NCI-H187 treated with DMSO at 0.1 percent for 48 hours (cell line): Measurements from ENCODE around the gene RAB31.

Experiments
- DNase-seq: peaks from one replicate; lab custom pipeline; 2025; lab: John Stamatoyannopoulos, UW

RAB31 gene

DNA sequence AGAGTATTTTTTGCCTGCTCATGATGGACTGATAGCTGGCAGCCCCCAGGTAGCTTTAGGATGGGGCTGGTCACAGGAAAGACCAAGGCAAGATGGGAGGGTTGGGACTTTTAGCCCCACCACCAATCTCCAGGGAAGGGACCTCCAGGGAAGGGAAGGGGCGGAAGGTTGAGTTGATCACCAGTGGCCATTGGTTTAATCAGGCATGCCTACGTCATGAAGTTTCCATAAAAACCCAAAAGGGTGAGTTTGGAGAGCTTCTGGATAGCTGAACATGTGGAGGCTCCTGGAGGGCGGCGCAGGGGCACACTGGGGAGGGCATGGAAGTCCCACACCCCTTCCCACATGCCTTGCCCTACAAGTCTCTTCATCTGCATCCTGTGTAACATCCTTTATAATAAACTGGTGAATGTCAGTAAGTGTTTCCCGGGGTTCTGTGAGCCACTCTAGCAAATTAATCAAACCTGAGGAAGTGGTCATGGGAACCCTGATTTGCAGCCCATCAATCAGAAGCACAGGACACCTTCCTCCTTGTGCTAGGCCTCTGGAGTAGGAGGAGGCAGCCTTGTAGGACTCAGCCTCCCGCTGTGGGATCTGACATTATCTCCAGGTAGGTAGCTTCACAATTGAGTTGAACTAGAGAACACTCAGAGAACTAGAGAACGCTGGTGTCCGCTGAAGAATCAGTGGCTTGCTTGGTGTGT, 30.3 kb downstream of the RAB31 start:
- DNase-seq, result no peak

DNA sequence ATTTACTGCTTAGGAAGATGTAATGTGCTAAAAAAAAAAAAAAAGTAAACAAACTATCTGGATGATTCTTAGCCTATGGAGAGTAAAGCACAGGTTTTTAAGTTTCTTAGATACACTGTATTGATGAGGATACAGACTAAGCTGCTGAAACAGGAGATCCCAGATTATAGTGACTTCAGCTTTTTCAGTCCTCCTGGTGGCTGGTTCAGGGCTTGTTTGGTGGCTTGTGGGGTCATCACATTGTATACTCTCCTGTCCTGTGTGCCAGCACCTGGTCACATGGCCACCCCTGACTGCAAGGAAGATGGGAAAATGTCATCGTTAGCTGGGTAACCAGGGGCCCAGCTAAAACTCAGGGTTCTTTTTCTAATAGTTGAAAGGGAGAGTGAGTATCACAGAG, 31.4 kb downstream of the RAB31 start:
- no peak for DNase-seq

DNA sequence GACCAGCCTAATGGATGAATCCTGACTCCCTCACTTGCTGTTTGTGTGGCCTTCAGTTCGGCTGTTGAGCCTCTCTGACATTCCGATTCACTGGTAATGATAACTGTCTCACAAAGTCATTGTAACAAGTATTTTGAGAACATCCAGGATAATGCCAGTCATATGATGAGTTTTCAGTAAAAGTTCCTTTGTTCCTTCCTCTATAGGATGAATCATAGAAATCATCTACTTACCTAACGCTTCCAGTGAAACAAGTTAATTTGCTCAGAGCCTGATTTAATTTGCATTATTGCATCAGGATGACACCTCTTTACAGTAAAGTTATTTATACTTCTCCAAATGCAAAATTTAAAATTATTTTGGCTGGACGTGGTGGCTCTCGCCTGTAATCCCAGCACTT, 32.0 kb downstream of the RAB31 start:
- no peak for DNase-seq

DNA sequence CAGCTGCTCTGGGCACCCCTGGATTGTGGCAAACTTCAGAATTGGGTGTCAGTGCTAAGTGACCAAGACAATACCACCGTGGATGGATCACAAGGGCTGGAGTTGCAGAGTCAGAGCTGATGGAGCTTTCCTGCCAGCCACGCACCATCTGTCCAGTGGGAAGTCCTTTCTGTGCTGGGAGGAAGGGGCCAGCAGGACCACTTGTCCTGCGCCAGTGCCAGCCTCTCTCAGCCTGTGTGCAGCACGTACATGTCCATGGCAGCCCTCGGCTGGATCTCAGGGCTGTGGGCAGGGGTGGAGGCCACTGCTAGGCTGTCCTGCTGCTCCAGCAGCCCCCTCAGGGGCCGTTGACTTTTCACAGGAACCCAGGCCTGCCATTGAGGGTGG, 33.3 kb downstream of the RAB31 start:
- no peak for DNase-seq

DNA sequence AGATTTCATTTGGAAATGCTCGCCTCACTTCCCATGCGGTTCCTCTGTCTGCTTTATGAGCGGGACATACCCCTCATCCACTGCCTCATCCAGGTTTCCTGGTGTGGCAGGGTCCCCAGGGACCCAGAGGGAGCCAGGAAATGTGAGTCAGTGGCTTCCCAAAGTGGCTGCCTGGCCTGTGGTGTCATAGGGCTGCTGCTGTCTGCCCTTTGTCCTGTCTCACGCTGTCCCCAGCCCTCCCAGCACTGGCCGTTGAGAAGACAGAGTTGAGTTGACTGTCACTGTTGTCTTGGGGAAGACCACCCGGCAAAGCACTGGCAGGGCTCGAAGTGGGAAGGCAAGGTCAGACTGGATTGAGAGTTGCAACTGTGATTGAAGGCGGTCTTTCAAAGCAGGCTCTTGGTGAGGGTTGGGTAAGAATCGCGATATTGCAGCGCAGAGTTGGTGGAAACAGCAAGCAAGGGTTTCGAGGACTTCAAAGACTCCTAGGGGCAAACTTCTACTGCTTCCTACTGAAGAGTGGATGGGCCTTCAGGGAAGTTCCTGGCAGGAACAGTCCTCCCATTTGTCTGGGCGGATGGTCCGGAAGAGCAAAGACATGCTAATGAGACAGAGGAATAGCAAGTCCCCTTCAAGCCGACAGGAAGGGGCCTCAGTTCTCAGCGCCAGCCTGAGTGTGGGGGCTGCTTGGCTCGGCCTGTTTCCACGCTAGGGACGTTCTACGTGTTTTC, 33.9 kb downstream of the RAB31 start:
- DNase-seq, result no peak

DNA sequence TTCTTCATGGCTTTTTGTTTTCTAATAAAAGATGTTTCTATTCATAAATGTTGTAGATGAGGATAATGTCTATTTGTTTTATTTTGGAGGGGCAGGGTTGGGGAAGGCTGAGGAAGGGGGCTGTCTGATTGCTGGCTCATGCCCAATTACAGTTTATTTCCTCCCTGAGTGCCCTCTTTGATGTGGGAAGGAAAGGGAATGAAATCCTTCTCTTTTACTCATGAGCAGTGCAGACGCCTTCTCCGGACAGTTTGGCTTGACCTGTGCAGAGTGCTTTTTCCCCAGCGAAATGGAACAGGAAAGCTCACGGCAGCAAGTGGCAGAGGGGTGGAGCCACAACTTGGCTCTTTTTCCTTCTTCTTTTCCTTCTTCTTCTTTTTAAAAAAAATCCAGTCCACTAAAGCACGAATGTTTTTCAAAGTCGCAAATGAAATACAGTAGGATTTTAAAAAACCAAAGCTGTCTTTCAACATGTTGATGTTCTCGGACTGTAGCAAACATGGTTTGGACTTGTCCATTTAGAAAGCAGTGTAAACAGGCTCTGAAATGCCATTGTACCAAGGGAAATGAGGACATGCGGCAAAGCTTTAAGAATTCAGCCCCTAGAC, 34.5 kb downstream of the RAB31 start:
- DNase-seq, result no peak

DNA sequence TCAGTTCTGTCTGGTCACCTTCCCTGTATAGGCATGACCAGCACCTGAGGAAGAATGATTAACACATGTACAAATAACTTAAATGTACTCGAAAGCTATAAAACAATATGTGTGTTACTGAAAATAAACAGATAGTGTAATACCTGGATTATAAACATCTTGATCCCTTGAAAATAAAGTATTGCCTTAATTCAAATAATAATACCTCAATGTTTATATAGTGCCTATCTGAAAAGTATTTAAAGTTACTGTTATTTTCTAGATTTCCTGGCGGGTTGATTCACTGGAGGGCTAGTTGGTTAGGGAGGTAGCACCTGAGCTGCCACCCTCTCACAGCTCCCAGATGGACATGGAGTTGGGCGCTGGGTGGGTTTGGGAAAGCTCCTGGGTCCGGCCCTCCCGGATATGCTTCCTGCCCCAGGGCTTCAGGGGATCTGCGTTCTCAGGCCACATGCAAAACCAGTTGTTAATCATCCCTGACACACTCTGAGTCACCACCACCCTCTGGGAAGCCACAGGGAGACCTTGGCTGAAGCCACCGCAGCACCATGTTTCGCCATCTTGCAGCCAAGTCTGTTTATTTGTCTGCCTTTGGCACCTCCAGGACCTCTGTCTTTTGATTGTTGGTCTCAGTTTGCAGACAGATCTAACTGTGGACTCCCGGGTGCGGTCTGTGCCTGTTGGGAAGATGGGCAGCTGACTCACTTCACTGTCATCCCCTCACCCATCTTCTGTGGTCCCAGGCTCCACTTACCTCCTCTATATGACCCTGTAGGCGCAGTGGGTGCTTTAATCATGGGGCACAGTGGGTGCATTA, 35.3 kb downstream of the RAB31 start:
- no peak for DNase-seq

DNA sequence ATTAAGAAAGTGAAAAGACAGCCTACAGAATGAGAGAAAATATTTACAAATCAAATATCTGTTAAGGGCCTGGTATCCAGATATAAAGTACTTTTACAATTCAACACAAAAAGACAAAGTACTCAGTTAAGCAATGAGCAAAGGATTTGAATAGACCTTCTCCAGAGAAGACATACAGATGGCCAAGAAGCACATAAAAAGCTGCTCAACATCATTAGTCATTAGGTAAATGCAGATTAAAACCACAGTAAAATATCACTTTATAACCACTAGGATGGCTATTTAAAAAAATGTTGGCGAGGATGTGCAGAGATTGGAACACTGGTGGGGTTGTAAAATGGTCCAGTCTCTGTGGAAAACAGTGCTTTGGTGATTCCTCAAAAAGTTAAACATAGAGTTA, 38.9 kb downstream of the RAB31 start:
- DNase-seq, result no peak

DNA sequence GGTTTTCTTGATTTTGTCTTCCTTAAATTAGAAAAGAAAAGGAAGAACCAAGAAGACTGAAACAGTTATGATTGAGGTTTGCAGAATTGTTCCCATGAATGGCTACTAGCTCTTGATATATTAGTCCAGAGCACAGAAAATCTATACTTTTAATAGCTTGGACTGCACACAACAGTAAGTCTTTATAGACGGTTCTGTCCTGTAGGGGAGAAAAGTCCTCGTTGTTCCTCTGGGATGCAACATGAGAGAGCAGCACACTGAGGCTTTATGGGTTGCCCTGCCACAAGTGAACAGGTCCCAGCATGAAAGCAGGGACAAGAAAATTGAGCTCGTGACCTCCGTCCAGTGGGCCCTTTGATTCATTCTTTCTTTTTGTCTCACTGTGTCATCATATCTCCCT, 41.5 kb downstream of the RAB31 start:
- no peak for DNase-seq

DNA sequence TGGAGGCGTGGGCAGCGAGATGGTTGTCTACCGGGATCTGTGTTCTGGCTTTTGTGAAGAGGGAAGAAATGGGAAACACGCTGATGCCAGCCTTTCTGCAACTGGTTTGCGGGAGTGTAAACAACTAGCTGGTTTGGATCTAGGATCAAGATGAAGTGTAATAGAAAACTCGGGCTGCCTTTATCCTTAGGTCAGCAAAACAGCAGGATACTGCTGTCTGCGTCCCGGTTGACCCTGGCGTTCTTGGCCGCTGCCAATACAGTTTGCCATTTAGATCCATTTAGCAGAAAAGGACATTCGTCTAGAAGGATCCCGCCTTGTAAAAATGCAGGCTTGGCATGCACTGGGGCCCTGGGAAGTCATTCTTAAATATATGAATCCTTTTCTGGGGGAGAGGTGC, 42.0 kb downstream of the RAB31 start:
- DNase-seq, result no peak

DNA sequence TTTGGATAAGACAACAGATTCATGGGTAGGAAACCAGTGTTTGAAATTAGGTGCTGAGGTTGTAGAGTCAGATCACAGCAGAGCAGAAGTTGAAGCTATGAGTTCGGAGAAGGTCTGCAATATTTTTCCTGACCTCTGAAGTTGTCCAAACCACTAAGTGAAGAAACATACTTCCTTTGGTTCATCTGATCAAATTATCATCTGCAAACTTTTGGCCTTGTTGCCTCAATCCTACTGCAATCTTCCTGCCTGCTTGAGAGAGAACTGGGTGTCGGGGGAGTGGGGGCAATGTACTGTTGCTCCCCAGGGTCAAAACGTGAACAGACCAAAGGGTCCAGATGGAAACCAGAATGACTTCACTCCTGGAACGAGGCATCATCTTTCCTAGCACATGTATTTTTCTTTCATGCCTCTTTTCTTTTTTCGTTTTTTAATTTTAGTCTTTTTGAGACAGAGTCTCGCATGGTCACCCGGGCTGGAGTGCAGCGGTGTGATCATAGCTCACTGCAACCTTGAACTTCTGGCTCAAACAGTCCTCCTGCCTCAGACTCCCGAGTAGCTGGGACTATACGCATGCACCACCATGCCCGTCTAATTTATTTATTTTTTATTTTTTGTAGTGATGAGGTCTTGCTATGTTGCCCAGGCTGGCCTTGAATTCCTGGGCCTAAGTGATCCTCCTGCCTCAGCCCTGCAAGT, 42.7 kb downstream of the RAB31 start:
- no peak for DNase-seq

DNA sequence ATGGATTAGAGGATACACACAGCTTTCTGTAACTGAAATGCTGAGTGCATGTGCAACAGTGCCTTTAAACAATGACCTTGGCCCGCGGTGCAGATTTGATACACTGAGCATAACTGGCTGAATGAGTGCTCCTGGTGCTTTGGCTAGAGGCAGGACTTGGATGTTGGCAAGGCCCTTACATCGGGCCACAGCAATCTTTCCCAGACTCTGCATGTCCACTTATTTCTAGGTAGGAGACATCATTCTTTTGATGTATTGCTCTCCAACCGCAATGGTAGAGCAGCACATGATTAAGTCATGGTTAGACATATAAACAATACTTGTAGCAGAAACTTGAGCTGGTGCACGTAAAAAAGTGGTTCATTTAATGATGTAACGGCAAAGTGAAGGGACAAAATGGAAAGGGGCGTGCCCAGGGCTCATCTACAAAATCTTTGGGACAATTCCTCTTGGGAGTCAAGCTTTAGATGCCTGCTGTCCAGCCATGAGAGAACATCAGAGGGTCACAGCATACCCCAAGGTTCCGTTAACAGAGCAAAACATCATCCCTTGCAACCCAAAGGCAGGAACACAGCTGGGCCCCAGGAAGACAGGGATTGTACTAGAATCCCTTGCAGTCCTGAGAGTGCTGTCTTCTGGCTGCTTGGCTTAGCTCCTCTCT, 43.4 kb downstream of the RAB31 start:
- no peak for DNase-seq

DNA sequence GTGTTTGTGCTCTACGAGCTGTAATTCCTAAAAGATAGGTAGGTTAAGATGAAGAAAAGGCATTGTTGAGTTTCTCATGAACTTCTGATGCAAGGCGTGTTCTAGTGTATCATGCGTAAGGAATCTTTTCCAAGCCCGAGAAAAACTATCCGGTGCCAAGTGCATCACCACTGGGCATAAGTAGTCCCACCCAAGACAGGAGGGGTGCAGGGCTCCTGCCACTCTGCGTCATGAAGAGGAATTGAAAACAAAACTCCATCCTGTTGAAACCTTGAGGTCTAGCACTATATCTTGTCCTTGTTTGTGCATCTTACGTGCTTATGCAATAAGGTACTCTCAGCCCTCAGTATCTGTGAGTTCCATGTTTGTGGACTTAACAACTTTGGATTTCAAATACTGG, 45.7 kb downstream of the RAB31 start:
- DNase-seq, result no peak

DNA sequence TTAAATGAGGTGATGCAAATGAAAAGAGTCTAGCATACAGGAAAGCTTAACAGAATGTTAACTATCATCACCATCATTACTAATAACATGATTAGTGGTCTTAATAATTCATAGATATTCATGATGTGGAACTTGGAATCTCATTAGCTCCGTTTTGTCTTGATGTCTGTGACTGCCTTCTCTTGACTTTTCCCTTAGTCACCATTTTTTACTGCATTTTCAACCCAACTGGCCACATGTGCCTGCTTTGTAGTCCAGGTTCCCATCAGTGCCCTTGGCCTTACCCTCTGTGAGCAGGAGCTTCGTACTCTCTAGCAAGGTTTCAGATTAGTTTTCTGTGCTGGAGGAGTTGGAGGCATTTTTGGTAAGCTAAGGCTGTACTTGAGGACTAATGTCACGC, 47.0 kb downstream of the RAB31 start:
- DNase-seq, result no peak

DNA sequence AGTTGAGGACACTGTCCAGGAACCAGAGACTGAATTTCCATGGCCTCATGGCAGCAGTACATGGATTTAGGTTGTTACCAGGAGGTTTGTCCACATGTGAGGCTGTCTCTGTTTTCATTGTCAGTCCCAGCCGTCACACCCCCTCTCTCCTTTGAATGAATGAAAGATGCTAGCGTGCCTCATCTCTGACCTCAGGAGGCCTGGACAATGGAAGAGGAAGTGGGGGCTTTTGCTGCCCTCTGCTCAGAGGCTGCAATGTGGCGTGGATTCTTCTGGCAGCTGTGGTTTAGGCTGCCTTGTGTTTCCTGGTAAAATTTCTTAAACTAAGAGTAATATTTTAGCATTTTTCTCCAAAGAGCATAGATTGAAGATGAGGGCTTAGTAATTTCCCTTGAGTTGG, 47.5 kb downstream of the RAB31 start:
- DNase-seq, result no peak

DNA sequence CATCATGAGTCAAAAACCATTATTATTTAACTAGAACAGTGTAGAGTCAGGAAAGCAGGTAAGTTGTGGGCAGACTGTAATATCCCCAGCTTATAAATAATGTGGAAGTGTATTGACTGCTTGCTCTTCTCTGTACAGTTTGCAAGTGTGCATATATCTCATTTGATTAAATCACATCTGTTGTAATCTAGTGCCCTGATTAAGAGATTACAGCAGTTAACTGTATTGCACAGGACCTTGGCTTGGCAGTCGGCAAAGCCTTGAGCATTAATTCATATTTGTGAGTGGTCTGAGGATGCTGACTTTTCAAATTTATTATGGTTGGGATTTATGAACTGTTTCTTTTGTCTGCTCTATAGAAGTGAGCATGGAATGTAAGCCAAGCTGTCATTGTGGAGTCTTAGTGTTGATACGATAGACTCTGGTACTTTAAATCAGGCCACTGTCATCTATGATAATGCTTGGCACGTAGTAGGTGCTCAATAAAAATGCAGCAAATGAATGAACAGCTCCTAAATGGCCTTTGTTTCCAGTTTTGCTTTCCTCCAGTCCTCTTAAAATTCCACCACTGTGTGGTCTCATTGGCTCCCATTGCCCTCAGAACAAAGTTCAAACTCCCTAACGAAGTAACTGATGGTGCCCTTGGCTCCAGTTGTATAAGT, 48.3 kb downstream of the RAB31 start:
- no peak for DNase-seq

DNA sequence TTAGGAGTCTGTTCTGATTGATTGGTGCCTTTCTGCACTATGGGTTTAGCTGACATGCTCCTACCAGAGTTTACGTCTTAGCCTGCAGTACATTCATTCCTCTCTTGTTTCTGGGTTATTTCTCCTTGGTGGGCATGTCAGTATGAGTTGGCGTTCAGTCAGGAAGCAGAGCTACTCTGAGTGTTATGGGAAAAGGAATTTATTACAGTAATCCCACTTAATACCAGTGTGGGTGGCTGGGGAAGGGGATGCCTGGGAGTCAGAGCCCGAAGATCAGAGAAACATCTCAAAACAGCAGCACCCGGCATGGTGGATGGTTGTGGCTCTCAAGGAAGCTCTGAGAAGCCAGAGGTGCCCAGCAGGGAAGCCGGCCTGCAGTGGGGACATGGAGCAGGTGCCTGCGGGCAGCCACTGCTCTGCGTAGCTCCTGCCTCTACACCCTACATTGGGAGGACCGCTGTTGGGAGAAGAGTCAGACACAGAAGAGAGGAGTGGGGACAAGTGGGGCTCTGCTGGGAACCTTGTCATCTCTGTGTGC, 48.9 kb downstream of the RAB31 start:
- no peak for DNase-seq

DNA sequence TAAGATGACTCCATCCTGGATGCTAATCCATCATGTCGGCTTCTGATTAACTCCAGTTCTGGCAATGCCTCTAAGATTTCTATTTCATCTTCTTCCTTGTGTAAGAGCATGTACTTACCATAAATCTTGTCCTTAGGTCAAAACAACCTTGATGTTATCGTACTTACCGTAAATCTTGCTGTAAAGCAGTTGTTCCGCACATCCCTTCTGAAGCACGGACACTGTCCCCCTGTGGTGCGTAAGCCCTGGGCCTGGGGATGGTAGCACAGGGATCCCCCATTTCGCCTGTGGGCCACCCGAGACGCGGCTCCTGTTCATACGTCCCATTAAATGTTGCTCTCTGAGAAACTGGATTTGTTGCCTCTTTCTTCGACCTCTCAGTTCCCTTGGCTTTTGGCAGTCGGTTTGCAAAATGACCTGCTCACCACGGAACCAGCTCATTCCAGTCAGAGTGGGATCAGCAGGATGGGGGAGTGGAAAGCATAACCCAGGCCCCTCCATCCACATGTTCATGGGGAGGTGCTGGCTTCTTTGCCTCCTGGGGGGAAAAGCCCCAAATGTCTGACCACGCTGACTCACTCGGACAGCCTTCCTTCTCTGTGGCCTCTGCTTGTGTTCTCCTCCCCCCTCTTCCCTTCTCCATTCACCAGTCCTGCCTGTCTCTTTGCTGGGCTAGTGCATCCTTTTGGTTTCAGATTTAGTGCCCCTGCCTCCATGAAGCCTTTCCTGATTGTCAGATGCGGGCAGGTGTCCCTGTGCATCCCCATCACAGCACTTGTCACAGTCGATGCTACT, 49.9 kb downstream of the RAB31 start:
- DNase-seq, result no peak

DNA sequence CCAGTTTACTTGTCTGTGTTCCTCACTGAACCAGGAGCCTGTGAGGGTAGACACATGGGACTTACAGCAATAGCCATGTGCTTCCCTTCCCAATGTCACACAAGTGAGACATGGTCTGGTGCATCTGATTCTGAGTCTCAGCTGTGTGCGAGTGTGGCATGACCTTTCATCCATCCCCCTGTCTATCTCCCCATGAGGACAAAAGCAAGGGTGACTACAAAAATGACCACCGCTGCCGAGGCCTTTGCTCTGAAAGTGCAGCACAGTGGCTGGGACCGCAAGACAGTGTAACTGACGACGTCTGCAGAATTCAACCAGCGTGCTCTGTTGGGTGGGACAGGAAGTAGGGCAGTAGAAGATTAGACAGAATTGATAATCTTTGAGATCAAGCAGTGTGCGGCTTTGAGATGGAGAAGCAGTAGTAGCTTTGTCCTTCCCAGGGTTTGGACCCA, 50.5 kb downstream of the RAB31 start:
- no peak for DNase-seq

DNA sequence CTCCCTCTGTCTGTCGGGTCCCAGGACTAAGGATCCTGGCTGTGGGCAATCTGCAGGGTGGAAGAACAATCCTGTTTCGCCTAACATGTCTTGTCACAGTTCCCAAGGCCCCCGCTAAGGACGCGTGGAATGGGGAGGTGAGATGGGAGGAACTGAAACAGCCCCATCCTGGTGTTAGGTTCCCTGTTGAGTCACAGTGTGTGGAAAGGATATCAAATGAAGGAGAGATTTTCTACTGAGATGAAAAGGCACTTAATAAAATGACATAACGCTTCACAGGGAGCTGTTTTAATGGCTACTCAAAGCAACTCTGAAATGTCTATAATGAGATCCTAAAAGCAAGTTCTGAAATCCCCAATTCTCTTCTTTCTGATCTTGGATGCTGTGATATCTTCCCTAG, 52.5 kb downstream of the RAB31 start:
- DNase-seq, result no peak
